ENCODE data around the gene MANEAL.
"Not testable (repeated sequence)": the region's sequence is repeated elsewhere in the genome, so short reads cannot be mapped to it uniquely, and the experiment has no call there.

Gene MANEAL, protein sequence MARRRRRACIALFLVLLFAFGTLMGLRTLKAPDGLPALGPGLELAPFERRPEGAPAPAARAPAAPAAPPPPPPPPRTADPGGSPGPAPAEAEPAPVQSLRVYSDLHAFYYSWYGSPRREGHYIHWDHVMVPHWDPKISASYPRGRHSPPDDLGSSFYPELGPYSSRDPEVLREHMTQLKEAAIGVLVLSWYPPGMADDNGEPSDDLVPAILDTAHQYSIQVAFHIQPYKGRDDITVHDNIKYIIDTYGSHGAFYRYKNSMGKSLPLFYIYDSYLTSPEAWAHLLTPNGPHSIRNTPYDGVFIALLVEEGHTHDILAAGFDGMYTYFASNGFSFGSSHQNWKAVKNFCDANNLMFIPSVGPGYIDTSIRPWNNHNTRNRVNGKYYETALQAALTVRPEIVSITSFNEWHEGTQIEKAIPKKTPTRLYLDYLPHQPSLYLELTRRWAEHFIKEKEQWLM
- total RNA-seq, result 0 to 4.6 (median 3.2) reads per million in 3 experiments

DNA sequence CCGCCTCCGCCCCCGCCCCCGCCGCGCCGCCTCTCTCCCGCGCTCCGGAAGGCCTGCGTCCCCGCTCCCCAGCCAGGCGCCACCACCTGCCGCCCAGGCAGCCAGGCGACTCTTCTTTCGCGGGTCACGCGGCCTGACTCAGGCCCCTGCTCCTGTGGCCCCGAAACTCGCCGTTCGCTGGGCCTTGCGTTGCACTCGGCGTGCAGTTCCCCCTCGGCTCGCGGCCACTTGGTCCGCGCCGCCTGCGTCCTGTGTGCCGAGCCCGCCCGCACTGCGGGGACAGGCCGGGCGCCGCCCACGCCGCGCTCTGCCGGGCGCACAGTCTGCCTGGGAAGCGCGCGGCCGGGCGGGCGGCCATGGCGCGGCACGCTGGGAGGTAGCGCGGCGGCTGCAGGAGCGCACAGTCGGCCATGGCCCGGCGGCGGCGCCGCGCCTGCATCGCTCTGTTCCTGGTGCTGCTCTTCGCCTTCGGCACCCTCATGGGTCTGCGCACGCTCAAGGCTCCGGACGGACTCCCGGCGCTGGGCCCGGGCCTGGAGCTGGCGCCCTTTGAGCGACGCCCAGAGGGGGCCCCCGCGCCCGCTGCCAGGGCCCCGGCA is at the start of gene MANEAL:
TSS of gene MANEAL (plus strand) at position 75 of the 599 bp plus-strand sequence. CDS start at position 411, 336 bp downstream.
- peak; percentile 12 for DNase-seq

- DNase-seq, result no peak
Observed at GRCh38 chr1:37746806-37747205, 46.8 kb upstream of the MANEAL start.

GRCh38 chr1:37748565-37748964 is 45.1 kb upstream of the MANEAL start:
- DNase-seq, result no peak

DNA sequence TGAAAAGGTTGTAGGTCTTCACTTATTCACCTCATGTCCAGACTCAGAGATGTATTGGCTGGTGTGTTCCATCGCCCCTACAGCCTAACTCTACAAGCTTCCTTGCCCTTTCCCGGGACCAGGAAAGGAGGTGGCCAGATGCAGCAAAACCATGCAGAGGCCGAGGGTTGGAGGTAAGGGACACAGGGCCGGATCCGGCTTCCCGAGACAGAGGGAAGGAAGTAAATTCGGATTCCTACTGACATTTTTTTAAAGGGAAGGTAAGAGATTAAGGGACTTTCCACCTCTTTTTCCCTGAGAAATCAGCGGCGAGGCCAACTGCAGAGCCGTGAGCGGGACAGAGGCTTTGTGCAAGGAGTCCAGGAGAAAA is 41.4 kb upstream of the MANEAL start:
- DNase-seq, result no peak

- DNase-seq, result no peak
Observed at GRCh38 chr1:37752583-37753471, 40.8 kb upstream of the MANEAL start.

DNA sequence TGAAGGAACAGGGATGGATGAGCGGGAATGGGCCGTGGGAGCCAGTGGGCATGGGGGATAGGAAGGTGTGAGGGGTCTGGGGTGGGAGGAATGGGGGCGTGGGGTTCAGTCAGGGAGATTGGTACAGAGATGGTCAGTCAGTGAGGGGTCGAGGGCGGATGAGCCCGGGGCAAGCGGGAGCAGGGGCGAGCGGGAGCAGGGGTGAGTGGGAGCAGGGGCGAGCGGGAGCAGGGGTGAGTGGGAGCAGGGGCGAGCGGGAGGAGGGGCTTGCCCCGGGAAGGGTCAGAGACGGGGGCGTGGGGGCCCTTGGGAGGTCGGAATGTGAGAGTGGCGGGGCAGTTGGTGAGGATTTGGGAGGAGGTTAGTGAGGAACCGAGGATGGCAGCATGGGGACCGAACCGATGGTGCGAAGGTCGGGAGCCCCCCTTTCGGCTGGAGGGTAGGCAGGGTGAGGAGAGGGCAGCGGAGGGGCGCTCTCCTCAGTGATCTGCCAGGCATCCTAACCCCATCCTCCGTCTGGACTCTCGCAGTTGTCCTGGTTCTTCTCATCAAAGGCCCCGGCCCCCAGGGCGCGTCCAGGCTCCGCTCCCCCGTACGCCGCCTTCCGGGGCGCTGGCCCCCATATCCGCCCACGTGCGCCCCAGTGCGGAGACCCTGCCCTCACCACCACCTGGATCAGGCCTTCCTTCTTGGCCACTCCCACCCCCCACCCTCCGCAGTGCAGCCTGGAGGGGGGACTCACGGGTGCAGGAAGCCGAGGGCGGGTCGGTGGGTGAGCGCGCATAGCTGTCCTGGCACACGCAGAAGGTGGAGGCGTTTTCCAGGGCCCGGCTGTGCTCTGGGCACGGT is 40.0 kb upstream of the MANEAL start:
- no peak for DNase-seq

DNA sequence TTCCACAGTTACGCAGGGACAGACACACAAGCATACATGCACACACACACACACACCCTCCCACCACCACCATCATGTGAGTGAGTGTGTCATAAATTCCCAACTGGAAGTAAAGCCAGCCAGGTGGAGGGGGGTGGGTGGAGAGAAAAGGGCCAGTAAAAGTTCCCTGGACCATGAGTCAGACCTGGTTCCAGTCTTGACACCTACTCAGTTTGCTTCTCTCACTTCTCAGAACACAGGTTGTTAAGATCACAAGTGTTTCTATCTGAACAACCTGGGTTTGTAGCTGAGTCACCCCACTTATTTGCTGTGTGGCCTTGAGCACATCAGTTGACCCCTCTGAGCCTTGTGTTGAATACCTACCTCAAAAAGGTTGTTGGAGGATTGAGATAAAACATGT is 38.4 kb upstream of the MANEAL start:
- no peak for DNase-seq

DNA sequence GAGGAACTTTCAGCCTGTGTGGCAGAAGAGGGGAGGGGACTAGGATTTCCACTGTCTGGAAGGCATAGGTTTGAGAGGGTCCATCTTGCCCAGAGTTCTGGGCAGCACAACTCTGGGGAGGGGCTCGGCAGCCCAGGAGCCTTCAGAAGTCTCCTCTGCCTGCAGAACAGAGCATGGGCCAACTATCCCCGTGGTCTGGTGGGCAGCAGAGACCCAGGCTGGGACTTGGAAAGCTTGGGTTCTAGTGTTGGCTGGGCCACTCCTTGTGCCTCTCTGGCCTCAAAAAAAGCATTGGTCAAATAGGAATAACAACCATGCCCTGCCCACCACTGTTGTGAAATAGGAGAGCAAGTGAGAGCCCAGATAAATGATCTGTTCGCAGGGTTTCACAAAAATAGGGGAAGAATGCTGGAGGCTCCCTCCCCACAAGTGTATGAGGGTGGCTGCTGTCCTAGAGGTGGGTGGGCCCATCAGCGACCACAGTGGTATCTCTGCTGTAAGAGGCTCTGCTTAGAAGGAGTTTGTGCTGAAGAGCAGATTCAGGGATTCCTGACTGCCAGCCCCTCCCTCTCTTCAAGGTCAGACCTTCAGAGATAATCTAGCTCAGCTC is 37.6 kb upstream of the MANEAL start:
- DNase-seq, result no peak

- no peak for DNase-seq
Observed at GRCh38 chr1:37759451-37759850, 34.2 kb upstream of the MANEAL start.

DNA sequence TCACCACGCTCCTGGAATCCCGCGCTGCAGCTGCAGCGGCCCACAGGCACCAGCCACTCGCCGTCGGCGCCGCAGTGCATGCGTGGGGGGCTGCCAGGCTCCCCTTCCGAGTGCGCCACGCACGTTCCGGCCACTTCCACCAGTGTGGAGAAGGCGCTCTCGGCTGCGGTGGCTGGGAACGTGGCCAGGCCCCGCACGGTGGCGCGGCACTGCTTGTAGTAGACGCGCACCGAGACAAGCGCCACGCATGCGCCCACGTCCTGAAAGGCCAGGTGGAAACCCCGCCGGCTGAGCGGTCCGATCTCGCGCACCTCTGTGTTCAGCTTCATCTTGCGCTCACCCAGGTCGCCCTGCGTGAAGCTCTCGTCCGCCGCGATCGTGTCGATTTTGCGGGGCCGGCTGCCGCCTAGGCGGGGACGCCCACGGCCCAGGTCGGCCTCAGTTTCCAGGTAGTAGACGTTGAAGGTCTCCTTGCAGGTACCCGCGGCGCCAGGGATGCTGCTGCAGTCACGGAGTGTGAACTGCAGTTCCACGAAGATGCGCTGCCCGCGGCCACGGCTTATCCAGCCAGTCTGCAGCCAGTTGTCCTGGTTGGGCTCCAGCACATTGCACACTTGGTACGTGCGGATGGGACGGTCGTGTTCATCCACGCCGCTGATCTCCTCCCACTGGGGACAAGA is 32.1 kb upstream of the MANEAL start:
- no peak for DNase-seq

DNA sequence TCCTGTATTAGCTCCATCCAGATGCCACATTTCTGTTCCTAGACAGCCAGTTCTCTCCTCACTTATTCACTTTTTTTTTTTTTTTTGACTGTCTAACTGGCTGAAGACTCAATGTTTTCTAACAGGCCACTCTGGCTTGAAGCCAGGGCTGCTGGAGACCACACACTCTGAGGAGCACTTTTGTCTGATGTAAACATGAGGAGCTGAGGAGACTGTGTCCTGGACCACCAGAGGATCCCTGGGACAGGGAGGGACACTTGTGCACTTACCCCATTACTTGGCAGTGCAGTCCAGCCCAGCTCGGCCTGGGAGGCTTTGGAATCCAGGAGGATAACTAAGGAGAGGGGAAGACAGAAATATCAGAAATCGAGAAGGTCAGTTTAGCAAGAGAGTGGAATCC is 31.1 kb upstream of the MANEAL start:
- DNase-seq, result no peak

DNA sequence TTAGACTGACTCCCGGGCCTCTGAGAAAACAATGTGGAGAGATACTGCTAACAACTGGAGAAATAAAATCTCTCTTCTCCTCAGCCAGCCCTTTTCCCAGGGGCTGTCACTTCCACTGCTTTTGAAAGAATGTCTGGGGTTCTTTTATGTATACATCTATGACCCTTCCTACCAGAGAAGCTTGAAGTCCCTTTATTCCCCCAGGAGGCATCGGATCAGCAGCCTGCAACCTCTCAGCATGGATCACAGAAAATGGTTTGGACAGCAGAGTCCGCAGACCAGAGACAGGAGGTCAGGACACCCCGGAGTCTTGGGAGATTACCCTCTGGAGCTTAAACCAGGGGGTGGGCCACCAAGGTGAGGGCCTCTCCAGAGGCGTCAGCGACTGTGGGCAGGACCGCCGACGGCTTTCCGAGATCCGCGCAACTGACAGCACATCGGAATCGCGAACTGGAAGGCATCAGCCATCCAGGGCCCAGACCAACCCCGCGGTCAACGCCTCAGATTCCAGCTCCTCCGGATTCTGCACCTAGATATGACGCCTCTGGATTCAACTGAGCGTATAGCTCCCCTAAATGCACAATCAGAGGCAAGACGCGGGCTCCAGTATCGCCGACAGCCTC is 29.7 kb upstream of the MANEAL start:
- no peak for DNase-seq

DNA sequence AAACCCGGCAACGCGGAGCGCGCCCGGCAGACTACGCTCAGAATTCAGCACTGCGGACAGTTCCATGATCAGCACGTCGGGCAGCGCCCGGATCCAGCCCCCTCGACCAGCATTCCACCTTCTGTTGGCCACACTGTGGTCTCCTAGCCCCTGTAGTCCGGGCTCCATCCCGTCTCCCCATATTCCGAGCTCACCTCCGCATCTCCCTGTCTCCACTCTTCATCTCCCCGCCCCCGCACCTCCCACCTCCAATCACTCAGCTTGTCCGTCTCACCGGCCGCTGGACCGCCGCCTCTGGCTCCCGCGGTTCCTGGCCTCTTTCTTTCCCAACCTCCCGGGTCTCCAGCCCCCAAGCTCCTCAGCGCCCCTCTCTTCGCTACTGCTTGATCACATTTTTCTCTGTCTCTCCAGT is 29.2 kb upstream of the MANEAL start:
- no peak for DNase-seq

DNA sequence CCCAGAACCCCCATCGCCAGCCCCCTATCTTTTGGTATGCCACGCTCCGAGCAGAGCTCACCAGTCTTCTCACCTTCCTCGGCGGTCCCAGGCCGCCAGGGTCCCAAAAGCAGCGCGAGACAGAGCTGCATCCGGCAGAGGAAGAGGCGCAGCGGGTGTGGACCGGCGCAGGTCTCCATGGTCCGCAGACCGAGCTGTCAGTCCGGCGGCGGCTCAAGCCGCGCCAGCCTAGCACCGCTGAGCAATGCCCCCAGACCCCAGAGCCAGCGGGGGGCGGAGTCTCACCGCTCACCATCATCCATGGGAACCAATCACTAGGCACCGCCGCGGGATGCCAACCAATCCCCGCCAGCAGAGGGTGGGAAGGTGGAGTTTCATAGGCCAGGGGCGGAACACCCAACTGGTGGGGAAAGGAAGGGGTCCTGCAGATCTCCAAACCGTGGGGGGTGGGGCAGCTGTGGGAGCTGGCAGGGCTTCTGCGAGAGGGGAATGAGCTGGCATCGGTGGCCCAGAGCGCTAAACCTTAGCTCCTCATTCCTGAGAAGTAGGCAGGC is 28.7 kb upstream of the MANEAL start, which contains the start of gene EPHA10:
TSS of gene EPHA10 (minus strand) at position 233 of the 554 bp plus-strand sequence. CDS start at position 179, 54 bp downstream.
- no peak for DNase-seq

DNA sequence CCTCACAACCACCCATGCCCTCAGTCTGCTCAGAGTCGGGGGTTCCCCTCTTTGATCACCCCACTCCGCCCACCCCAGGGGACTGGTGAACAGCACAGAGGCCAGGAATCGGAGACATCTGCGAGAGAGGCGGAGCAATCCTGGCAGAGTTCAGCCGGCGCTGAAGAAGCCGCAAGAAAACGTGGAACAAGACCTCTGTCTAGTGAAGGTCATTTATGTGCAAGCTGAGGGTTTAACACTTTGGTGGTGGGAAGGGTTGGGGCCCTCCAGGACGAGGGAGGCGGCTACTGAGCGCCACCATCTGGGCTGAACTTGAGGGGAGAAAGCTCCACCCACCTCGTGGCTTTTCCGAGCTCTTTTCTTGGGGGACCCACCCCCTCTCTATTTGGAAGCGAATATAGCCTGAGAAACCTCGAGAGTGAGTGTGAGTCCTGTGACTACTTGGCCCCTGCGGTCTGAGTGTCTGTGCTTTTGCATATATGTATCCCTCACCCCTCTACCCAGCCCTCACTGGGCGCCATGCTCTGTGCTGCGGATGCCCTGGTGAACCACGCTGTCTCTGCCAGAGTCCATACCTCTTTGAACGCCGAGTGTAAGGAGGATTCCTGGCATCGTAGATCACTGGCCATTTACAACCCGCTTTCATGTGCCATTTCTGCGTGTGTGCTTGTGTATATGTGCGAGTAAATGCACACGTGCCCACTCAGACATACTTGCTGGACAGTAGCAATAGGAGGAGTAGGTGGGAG is 27.6 kb upstream of the MANEAL start:
- DNase-seq, result no peak

DNA sequence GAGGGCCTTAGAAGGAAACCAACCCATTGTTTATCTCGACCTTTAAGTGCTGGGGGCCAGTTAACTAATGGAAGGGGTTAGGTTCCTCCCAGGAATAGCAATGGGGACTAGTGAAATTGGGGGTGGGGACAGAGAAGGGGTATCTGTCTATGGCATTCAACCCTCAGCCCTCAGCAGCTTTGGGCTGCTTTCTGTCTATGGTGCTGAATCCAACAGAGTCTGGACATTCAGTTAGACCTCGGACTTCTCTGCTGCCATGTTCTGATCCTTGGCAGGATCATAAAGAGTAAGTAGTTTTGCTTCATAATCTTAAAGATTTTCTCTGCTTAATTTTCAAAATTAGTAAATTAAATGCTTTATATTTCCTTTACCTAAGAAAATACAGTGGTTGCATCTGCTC is 26.2 kb upstream of the MANEAL start:
- no peak for DNase-seq

- DNase-seq, result not testable (repeated sequence)
Observed at GRCh38 chr1:37771440-37771839, 22.2 kb upstream of the MANEAL start.

GRCh38 chr1:37776946-37777516 is 16.6 kb upstream of the MANEAL start:
- DNase-seq, result no peak

GRCh38 chr1:37778654-37779053 is 15.0 kb upstream of the MANEAL start:
- no peak for DNase-seq
